Activated CD8-positive, alpha-beta memory T cell treated with anti-CD3 and anti-CD28 coated beads, Interleukin-2, amount 50 U/mL, for 48 hours (primary cell): Measurements from ENCODE around the gene MAD2L1.
A peak's percentile ranks its signal among the peaks of the same experiment; 100 is the strongest.

ENCODE experiments used
- DNase-seq: peaks from one replicate; pipeline ENCODE4 v3.0.0-alpha.2; 2020

Gene MAD2L1

DNA sequence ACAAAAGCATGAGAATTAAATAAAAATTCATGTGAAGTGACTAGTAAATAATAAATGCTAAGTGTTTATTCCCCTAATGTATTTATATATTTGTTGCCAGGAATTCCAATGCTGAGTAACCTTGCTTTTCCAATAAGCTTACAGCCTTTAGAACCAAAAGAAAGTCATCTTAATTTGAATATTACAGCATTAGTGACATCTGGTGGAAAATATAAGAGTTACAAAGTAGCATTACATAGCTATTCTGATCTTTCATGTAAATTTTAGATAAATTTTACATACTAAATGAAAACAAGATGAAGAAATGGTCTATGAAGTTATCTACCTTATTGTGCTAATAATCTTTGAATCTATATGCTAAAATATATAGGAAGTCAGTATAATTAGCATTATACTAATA is 10.4 kb downstream of the MAD2L1 start:
- DNase-seq, result no peak

DNA sequence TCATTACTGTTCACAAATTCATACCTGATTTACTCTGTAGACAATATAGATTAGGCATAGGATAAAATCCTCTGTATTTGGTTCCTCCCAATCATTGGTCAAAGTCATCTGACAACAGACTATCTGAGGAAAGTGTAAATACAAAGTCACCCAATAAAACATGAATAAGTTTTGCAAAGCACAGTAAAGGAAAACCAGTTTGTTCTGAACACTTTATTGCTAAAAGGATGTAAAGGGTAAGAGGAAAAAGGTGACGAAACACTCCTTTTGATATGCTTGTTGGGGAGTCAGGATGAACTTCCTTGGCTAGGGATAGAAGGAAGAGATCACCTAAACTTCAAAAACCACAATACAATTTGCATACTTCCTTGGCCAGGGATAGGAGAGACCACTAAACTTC is 10.9 kb downstream of the MAD2L1 start:
- DNase-seq, result no peak

- no peak for DNase-seq
Observed at GRCh38 chr4:120055162-120055561, 11.5 kb downstream of the MAD2L1 start.

GRCh38 chr4:120053911-120054310 is 12.7 kb downstream of the MAD2L1 start:
- no peak for DNase-seq

DNA sequence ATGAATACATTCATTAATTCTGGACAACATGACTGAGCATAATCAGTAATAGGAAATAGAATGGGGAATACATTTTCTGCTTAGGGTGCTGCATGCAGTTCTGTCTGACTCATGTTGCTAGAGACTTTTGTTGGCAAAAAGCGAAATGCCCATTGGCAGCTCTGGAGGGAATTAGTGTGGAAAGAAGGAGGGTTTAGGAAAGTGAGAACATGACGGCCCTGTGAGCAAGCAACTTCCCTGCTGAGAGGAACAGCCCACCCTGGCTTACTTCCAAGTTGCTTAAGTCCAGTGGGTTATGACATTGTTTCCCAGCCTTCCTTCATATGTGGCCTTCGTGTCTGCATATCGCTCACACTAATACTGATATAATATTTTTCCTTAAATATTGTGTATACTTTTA is 13.8 kb downstream of the MAD2L1 start:
- DNase-seq, result no peak

DNA sequence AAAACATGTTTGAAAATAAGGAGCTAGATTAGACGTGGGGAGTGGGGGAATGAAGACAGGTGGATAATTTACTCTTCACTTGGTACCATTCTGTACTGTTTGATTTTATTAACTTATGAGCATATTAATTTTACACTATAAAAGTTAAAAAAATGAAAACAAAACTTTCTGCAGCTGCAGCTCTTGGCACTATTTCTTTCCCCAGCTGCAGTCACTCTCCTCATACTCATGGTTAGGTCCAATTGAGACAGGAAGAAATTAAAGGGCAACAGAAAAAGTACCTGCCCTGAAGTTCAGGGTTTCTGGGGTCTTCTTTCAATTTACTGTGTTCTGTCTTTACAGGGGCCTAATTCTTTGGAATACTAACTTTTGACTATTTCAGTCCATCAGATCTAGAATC is 15.4 kb downstream of the MAD2L1 start:
- no peak for DNase-seq

GRCh38 chr4:120049732-120050494 is 16.7 kb downstream of the MAD2L1 start:
- DNase-seq, result peak; percentile 79

GRCh38 chr4:120043828-120044227 is 22.8 kb downstream of the MAD2L1 start:
- DNase-seq, result no peak

GRCh38 chr4:120037411-120037810 is 29.2 kb downstream of the MAD2L1 start:
- DNase-seq, result no peak

DNA sequence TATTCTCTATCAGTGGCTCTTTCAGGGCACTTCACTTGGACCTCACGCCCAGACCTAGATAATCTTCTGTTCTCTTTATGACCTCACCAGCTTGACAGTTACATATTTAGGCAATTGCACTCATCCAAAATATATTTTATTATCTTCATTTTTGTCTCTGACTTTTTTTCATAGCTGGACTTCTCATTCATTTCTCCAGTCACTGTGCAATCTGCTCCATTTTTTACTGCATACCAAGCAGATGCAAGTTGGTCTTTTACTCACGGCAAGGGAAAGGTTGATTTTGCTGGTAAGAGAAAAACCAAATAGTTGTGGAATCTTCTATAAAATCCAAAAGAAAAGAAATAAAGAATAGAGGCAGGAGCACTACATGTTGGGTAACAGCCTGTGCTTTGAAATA is 31.7 kb downstream of the MAD2L1 start:
- DNase-seq, result no peak

DNA sequence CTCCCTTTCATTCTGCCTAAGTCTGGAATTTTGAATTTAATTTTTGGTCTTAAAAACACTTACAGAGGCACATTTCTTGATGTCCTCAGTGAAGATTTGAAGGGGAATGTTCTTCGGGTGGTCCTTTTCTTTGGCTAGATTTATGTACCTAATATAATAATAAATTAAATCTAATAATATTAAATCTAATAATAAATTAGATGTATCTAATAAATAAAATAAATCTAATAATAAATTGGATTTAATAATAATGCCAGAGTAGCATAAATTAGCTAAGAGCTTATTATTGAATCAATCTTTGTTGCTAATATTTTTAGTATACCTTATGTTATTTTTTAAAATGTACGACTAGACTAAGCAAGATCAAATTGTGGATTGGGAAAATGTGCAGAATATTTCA is 39.8 kb downstream of the MAD2L1 start:
- no peak for DNase-seq

DNA sequence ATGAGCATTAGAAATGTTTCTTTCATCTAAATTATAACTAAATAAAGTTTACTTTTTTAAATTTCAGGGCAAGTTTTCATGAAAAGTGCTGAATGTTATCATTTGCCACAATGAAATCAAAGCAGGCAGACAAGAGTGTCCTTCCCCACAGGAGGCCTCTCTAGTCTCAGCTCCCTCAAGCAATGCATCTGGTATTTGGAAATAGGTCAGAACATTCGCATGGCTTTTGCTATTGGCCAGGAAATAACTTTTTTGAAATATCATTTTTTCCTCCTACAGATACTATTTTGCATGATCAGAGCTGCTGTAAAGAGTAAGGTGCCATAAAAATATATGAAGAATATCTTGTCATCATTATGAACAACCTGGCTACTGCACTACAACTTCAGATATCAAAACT is 41.1 kb downstream of the MAD2L1 start:
- no peak for DNase-seq

- DNase-seq, result no peak
Observed at GRCh38 chr4:120018786-120019185, 47.9 kb downstream of the MAD2L1 start.

GRCh38 chr4:120017939-120018692 is 48.5 kb downstream of the MAD2L1 start:
- DNase-seq, result no peak

- DNase-seq, result no peak
Observed at GRCh38 chr4:120011725-120012124, 54.9 kb downstream of the MAD2L1 start.

DNA sequence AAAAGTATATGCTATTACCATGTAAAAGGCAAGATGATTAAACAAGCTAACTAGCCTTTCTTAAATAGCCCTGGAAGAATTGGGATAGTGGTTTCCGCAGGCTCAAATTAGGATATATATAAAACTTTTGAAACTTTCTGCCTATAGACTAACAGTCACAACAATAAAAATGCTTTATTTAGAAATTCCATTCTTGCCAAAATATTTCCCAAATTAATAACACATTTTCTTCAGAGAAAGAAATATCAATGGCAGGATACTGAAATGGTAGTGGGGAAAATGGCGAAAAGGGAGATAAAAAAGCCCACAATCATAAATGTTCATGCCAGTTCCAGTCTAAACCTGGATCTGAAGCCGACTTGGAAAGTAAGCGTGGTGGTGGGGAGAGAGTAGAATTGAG is 56.0 kb downstream of the MAD2L1 start:
- DNase-seq, result no peak

DNA sequence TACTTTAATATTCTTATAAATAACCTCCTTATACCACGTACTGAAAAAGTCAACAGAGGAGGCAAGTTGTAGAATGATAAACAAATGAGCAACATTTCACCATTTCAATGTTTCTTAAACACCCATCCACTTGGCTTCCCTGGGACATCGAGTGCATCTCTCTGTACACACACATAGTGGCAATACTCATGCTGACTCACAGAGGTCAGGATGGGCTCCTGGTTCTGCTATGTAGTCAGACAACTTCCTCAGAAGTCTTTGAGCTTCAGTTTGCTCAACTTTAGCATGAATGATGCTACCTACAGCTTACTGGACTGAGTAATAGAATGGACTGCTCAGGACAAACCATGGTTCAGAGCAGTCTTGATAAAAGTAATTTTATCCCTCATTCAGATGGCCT is 56.9 kb downstream of the MAD2L1 start:
- DNase-seq, result no peak

- DNase-seq, result no peak
Observed at GRCh38 chr4:120008957-120009356, 57.7 kb downstream of the MAD2L1 start.

GRCh38 chr4:120007896-120008436 is 58.7 kb downstream of the MAD2L1 start:
- no peak for DNase-seq

- DNase-seq, result no peak
Observed at GRCh38 chr4:120007191-120007871, 59.3 kb downstream of the MAD2L1 start.
